ENCODE data around the gene RNH1. TPM values are rescaled to one million over a fixed set of nuclear protein-coding genes. Genes with fewer than 3 reads are reported as not detected.

Gene RNH1
- total RNA-seq, 1 experiment from 2014 or later = 345 TPM

- BruUV-seq (replicated peaks) = TSS peak; percentile 43
- Histone ChIP-seq H3K27ac (ENCODE audit: low read length) (no peak overlapping the region), H3K4me3 (ENCODE audit: low read depth in 2 of 2, low read length in 2 of 2) (no peak overlapping the region), H3K27me3 (ENCODE audit: control insufficient read depth, insufficient read depth, low read length) (no peaks in the 10 kb centered on the region), H3K4me1 (ENCODE audit: control insufficient read depth, insufficient read depth, low read length) (peaks cover 13% of the 10 kb centered on the region), H3K9me3 (ENCODE audit: control insufficient read depth, insufficient read depth, low read depth, low read length) (no peaks in the 10 kb centered on the region), H3K36me3 (ENCODE audit: control insufficient read depth, insufficient read depth, low read length) (no peaks in the 10 kb centered on the region)
- TF ChIP-seq TCF7L2 (IDR thresholded peaks at IDR 0.05; ENCODE audit: low read depth, low read length) (no peak), CTCF (IDR thresholded peaks at IDR 0.05) (no peak), SIN3A (IDR thresholded peaks at IDR 0.05; ENCODE audit: borderline replicate concordance, insufficient read depth, low read depth, low read length) (no peak), POLR2AphosphoS5 (IDR thresholded peaks at IDR 0.05; ENCODE audit: low read depth, low read length) (no peak), REST (IDR thresholded peaks at IDR 0.05; ENCODE audit: insufficient read depth in 1 of 2, low read depth in 2 of 2, low read length in 1 of 2) (no peak)
- in situ Hi-C loops (cut with HindIII; ENCODE audit: low pct_unique_long_range_greater_than_20kb, low sequenced_read_pairs) (no loop called here), intact Hi-C loops (cut with micrococcal nuclease; ENCODE audit: unreplicated experiment) (no loop called here)
- ATAC-seq = no peak
- CTCF ChIA-PET = no interaction called here
- POLR2A ChIA-PET = no interaction called here
- no peak for DNase-seq (ENCODE audit: low read depth, low spot score)
These were observed 42.7 kb downstream of the RNH1 start for GRCh38 chr11:464316-464715.

DNA sequence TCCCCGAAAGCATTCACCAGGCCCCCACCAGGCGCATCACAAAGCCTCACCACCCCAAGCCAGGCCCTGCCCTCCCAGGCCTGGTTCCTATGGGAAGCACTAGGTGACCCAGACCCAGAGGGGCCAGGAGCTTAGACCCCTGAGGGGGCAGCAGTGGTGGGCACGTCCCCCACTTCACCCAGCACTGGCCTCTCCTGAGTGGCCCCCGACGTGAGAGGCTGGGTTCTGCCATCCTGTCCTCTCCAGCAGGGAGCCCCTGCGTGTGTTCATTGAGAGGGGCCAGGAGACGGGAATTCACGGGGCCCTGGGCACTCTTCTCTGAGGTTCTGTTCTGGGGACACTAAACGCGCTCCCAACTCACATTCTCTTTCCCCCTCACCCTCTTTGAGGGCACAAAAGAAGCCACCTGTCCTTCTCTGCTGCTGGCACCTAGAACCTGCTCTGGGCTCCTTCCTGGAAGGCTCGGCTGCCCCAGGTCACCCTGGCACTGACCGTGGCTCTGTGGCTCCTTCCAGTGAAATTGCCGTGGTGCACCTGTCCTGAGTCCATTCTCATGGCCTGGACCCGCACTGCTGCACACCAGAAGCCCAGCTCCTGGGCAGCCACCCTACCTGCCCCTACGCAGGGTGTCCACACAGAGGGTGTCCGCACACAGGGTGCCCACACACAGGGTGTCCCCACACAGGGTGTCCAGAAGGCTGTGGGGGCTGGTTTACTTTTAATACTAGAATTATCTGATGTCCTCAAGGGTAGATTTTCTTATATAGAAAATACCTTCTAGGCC, 44.7 kb downstream of the RNH1 start:
- POLR2A ChIA-PET = no interaction called here
- CTCF ChIA-PET = no interaction called here
- DNase-seq (ENCODE audit: low read depth, low spot score) (no peak), ATAC-seq (no peak)
- Histone ChIP-seq H3K36me3 (ENCODE audit: control insufficient read depth, insufficient read depth, low read length) (no peaks in the 10 kb centered on the region), H3K4me1 (ENCODE audit: control insufficient read depth, insufficient read depth, low read length) (no peaks in the 10 kb centered on the region), H3K9me3 (ENCODE audit: control insufficient read depth, insufficient read depth, low read depth, low read length) (no peaks in the 10 kb centered on the region), H3K4me3 (ENCODE audit: low read depth in 2 of 2, low read length in 2 of 2) (no peak overlapping the region), H3K27me3 (ENCODE audit: control insufficient read depth, insufficient read depth, low read length) (no peaks in the 10 kb centered on the region), H3K27ac (ENCODE audit: low read length) (no peak overlapping the region)
- no TSS peak for BruUV-seq (replicated peaks)
- intact Hi-C loops (cut with micrococcal nuclease; ENCODE audit: unreplicated experiment) (no loop called here), in situ Hi-C loops (cut with HindIII; ENCODE audit: low pct_unique_long_range_greater_than_20kb, low sequenced_read_pairs) (no loop called here)
- TF ChIP-seq SIN3A (IDR thresholded peaks at IDR 0.05; ENCODE audit: borderline replicate concordance, insufficient read depth, low read depth, low read length) (no peak), POLR2AphosphoS5 (IDR thresholded peaks at IDR 0.05; ENCODE audit: low read depth, low read length) (no peak), TCF7L2 (IDR thresholded peaks at IDR 0.05; ENCODE audit: low read depth, low read length) (no peak), CTCF (IDR thresholded peaks at IDR 0.05) (no peak), REST (IDR thresholded peaks at IDR 0.05; ENCODE audit: insufficient read depth in 1 of 2, low read depth in 2 of 2, low read length in 1 of 2) (no peak)

All from Panc1 (cell line).